Ishikawa (cell line): ENCODE results near the gene MTARC1.

Source experiments
- CEBPB ChIP-seq: IDR thresholded peaks from 2 replicates; pipeline ENCODE4 v1.6.1; 2012
- EGR1 ChIP-seq: IDR thresholded peaks from 2 replicates; pipeline ENCODE4 v1.6.1; 2012
- EP300 ChIP-seq: IDR thresholded peaks from 2 replicates; pipeline ENCODE4 v1.6.1; 2012; ENCODE audit warnings: borderline replicate concordance
- FOXM1 ChIP-seq: IDR thresholded peaks from 2 replicates; pipeline ENCODE4 v1.6.1; 2012; ENCODE audit warnings: low read depth, borderline replicate concordance
- NFIC ChIP-seq: IDR thresholded peaks from 2 replicates; pipeline ENCODE4 v1.6.1; 2012
- TAF1 ChIP-seq: IDR thresholded peaks from 2 replicates; pipeline ENCODE4 v1.6.1; 2012; ENCODE audit warnings: low read depth, mild to moderate bottlenecking
- ZBTB7A ChIP-seq: IDR thresholded peaks from 2 replicates; pipeline ENCODE4 v1.6.1; 2012; ENCODE audit warnings: low read depth

GRCh38 chr1:220804202-220804586 lies 17.5 kb downstream of the MTARC1 start:
- no peak for TF ChIP-seq TAF1
- TF ChIP-seq ZBTB7A: no peak
- no peak for TF ChIP-seq EGR1
- no peak for TF ChIP-seq NFIC
- no peak for TF ChIP-seq FOXM1
- TF ChIP-seq EP300: no peak
- no peak for TF ChIP-seq CEBPB
